ENCODE results near the gene PTBP1.

The PTBP1 gene

DNA sequence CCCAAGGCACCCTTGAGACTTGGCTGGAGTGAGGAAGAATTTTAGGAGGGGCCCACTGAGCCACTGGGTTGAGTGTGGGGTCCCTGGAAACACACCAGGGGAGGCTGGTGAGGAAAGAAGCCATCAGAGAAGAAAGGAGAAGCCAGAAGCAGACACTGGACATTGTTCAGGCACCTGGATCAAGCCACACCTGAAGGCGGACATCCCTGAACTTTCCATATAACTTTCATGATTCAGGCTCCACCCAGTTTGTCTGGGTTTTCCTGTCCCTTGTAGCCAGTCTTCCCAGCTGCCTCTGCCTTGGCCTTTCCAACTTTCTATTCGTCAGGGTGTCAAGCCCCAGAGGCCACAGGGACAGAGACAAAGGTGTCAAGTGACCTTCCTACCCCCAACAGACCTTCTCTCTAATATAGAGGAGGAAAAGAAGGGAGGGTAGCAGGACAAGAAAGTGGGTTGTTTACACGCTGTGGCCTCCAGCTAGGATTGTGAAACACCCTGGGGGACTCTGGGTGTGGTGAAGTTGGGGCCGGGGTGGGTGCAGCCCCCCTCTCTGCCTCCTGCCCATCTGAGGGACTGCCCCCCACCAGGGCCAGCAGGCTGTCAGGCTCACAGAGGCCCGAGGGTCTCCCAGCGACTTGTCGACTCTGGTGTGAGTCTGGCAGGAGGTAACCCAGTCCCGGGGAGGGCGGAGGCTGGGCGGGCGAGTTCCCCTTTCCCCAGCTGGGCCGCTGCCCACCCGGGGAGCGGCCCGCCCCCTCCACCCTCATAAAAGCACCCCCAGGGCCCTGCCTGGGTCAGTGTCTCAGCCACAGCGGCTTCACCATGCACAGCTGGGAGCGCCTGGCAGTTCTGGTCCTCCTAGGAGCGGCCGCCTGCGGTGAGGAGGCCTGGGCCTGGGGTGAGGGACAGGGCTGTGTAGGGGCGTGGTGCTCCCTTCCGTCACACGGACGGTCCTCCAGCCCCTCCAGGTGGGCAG, 61.9 kb downstream of the PTBP1 start, which contains the start of gene CFD:
CFD (plus strand) TSS at position 797 of the 976 bp plus-strand sequence; CDS start at position 823, 26 bp downstream.
- DNase-seq: no peak

DNA sequence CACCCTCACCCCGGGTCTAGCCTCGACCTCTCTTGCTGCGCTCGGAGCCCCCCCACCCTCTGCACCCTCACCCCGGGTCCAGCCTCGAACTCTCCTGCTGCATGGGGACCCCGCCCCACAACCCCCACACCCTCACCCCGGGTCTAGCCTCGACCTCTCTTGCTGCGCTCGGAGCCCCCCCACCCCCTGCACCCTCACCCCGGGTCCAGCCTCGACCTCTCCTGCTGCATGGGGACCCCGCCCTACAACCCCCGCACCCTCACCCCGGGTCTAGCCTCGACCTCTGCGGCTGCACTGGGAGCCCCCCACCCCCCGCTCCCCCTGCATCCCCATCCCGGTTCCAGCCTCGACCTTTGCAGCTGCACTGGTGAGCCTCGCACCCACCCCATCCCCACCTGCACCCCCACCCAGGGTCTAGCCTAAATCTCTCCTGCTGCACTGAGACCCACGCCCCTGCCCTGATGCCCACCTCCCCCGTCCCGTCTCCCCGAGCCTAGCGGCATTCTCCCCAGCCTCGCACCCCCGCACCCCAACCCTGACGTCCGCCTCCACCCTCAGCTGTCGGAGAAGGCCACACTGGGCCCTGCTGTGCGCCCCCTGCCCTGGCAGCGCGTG, 64.0 kb downstream of the PTBP1 start:
- DNase-seq: no peak
